HepG2 (cell line): ENCODE results near the gene GLRA1. TPM values are rescaled to one million over a fixed set of nuclear protein-coding genes. Genes with fewer than 3 reads are reported as not detected.

Experiments
- ATAC-seq: fragments of 200-7000 bp; cut with Tn5 transposase; 3 replicates; pipeline ENCODE4 v1.9.1; 2020; ENCODE audit warnings: mild to moderate bottlenecking, moderate library complexity
- BruUV-seq: library from RNA; stranded (reverse); fragments of 400-500 nt; replicated peaks from 2 replicates; lab custom pipeline; 2021; lab: Mats Ljungman, UMichigan
- CTCF ChIA-PET: fragments of 300-600 bp; formaldehyde crosslinking; extraction: SDS; loops from one replicate; lab custom pipeline; 2021; ENCODE audit warnings: low total read pairs, inconsistent platforms, low intra/inter-chr PET ratio; lab: Yijun Ruan, JAX
- POLR2A ChIA-PET: fragments of 350-600 bp; sonication (Branson Sonifier 250); formaldehyde crosslinking; loops from one replicate; lab custom pipeline; 2020; ENCODE audit warnings: antibody characterized with exemption, inconsistent platforms; lab: Yijun Ruan, JAX
- DNase-seq: peaks from one replicate; pipeline ENCODE4 v3.0.0-alpha.2; 2015; ENCODE audit warnings: low spot score
- FAIRE-seq: peaks from 3 replicates; lab custom pipeline; 2011; peaks lifted over from hg19 to GRCh38; lab: Jason Lieb, UNC
- H2AFZ ChIP-seq: one replicate; pipeline ENCODE4 v1.6.1; 2011; ENCODE audit warnings: low read length, inconsistent platforms
- H3K27ac ChIP-seq: fragments of 300-600 bp; 3 replicates; pipeline ENCODE4 v1.8.0; 2011; ENCODE audit warnings: mixed run types, mild to moderate bottlenecking, mixed read lengths, low read length, inconsistent platforms; ENCODE audit not compliant: insufficient read depth; ENCODE audit errors: extremely low read length
- H3K27me3 ChIP-seq, 2 experiments: fragments of 200-600 bp in 1 of 2; 2 replicates in 1 of 2; 3 replicates in 1 of 2; pipeline versions ENCODE4 v1.6.0 to v1.8.0; 2011; ENCODE audit warnings: low read length in 2 of 2, mild to moderate bottlenecking in 2 of 2, moderate library complexity in 2 of 2, inconsistent platforms in 1 of 2; ENCODE audit not compliant: insufficient read depth in 2 of 2, control insufficient read depth in 1 of 2
- H3K36me3 ChIP-seq, 2 experiments: fragments of 200-600 bp in 1 of 2; replicated peaks in 1 of 2; 2 replicates in 1 of 2; 3 replicates in 1 of 2; pipeline versions ENCODE4 v1.5.1 to v1.8.0; 2011; ENCODE audit warnings: low read length in 2 of 2, inconsistent platforms in 1 of 2; ENCODE audit not compliant: insufficient read depth in 2 of 2, control insufficient read depth in 1 of 2
- H3K4me1 ChIP-seq: 2 replicates; pipeline ENCODE4 v1.5.1; 2012; ENCODE audit warnings: low read length, inconsistent platforms; ENCODE audit not compliant: insufficient read depth
- H3K4me2 ChIP-seq: 2 replicates; pipeline ENCODE4 v1.6.0; 2011; ENCODE audit warnings: low read depth, low read length, inconsistent platforms
- H3K4me3 ChIP-seq, 3 experiments: fragments of 200-600 bp in 1 of 3; sonication (generic), shearing (Covaris generic) in 1 of 3; replicated peaks in 1 of 3; 2 replicates each; pipeline ENCODE4 v1.5.1; 2011 to 2016; ENCODE audit warnings: low read length in 3 of 3, inconsistent platforms in 2 of 3, low read depth in 2 of 3, mild to moderate bottlenecking in 2 of 3, control low read depth in 1 of 3, mixed read lengths in 1 of 3; ENCODE audit not compliant: insufficient read depth in 1 of 3
- H3K79me2 ChIP-seq: one replicate; pipeline ENCODE4 v1.6.1; 2011; ENCODE audit warnings: low read length, inconsistent platforms; ENCODE audit not compliant: insufficient read depth
- H3K9ac ChIP-seq: 2 replicates; pipeline ENCODE4 v1.6.0; 2011; ENCODE audit warnings: mild to moderate bottlenecking, low read depth, low read length, inconsistent platforms; ENCODE audit not compliant: insufficient read depth
- H3K9me3 ChIP-seq: 2 replicates; pipeline ENCODE4 v1.5.1; 2012; ENCODE audit warnings: mild to moderate bottlenecking, low read length
- H4K20me1 ChIP-seq: 2 replicates; pipeline ENCODE4 v1.6.0; 2011; ENCODE audit warnings: inconsistent platforms, mild to moderate bottlenecking, low read length, moderate library complexity; ENCODE audit not compliant: insufficient read depth
- CHD2 ChIP-seq: IDR thresholded peaks from 2 replicates; pipeline ENCODE4 v1.6.1; 2011; ENCODE audit warnings: low read depth, low read length, improper control_type of control experiment
- ERF ChIP-seq: IDR thresholded peaks from 2 replicates; pipeline ENCODE4 v1.6.1; 2018; ENCODE audit warnings: missing biosample characterization, missing genetic modification reagents
- FOSL1 ChIP-seq: sonication (generic); formaldehyde crosslinking; IDR thresholded peaks from 2 replicates; pipeline ENCODE4 v1.9.0; 2021; ENCODE audit warnings: missing genetic modification reagents, borderline replicate concordance
- MED13 ChIP-seq: sonication (generic); formaldehyde crosslinking; IDR thresholded peaks from 2 replicates; pipeline ENCODE4 v1.5.0; 2020; ENCODE audit warnings: missing genetic modification reagents
- MZF1 ChIP-seq: sonication (generic); formaldehyde crosslinking; IDR thresholded peaks from 2 replicates; pipeline ENCODE4 v1.8.1; 2023; ENCODE audit warnings: mild to moderate bottlenecking, missing genetic modification reagents, borderline replicate concordance
- NCOA5 ChIP-seq: sonication (generic); formaldehyde crosslinking; IDR thresholded peaks from 2 replicates; pipeline ENCODE4 v1.4.0; 2020; ENCODE audit warnings: missing genetic modification reagents
- PHB2 ChIP-seq: fragments of 450-650 bp; IDR thresholded peaks from 2 replicates; pipeline ENCODE4 v1.6.1; 2018; ENCODE audit not compliant: partially characterized antibody
- RARG ChIP-seq: sonication (generic); formaldehyde crosslinking; IDR thresholded peaks from 2 replicates; pipeline ENCODE4 v1.4.0; 2020; ENCODE audit warnings: low read depth, mild to moderate bottlenecking, missing genetic modification reagents
- RFX1 ChIP-seq: fragments of 450-650 bp; IDR thresholded peaks from 2 replicates; pipeline ENCODE4 v1.6.1; 2017
- RFXAP ChIP-seq: sonication (generic); formaldehyde crosslinking; IDR thresholded peaks from 2 replicates; pipeline ENCODE4 v1.4.0; 2020; ENCODE audit warnings: missing genetic modification reagents, borderline replicate concordance
- TCF7 ChIP-seq: sonication (generic); IDR thresholded peaks from 2 replicates; pipeline ENCODE4 v1.6.1; 2016; ENCODE audit warnings: antibody characterized with exemption, low read depth
- ZBTB26 ChIP-seq: IDR thresholded peaks from 2 replicates; pipeline ENCODE4 v1.6.1; 2016; ENCODE audit warnings: missing compliant biosample characterization, missing genetic modification reagents, borderline replicate concordance
- ZNF281 ChIP-seq: sonication (generic); formaldehyde crosslinking; IDR thresholded peaks from 2 replicates; pipeline ENCODE4 v1.4.0; 2020; ENCODE audit warnings: missing genetic modification reagents, borderline replicate concordance
- ZNF33B ChIP-seq: sonication (generic); formaldehyde crosslinking; IDR thresholded peaks from 2 replicates; pipeline ENCODE4 v1.5.1; 2020; ENCODE audit warnings: mild to moderate bottlenecking, missing genetic modification reagents
- ZSCAN22 ChIP-seq: sonication (generic); formaldehyde crosslinking; IDR thresholded peaks from 2 replicates; pipeline ENCODE4 v1.4.0; 2020; ENCODE audit warnings: mild to moderate bottlenecking, missing genetic modification reagents
- WGBS: methylation state at CpG from one replicate; pipeline ENCODE4 v1.1.6; 2017; ENCODE audit warnings: low lambda C conversion rate; 5-methylcytosine and 5-hydroxymethylcytosine counted together
- in situ Hi-C: cut with HindIII; loops from 2 replicates; pipeline ENCODE4 v1.10.0; 2017; ENCODE audit warnings: low pct_unique_long_range_greater_than_20kb; ENCODE audit not compliant: extremely low pct_ligation_motif_present
- intact Hi-C: fragments of 100-400 bp; cut with micrococcal nuclease; formaldehyde crosslinking; loops from one replicate; pipeline ENCODE4 v1.10.0; 2022; ENCODE audit not compliant: unreplicated experiment
- polyA plus RNA-seq, 8 experiments: library from polyadenylated mRNA; depleted of rRNA in 3 of 8; stranded (reverse) in 7 of 8; unstranded in 1 of 8; fragments of >200 nt; fragmentation: Illumina TruSeq in 4 of 8; extraction: Trizol in 4 of 8; gene quantifications; 2 replicates each; pipeline versions ENCODE4 v1.2.1 to v1.2.3, GENCODE V29; 2011 to 2016; ENCODE audit warnings: low read depth in 4 of 8, missing spikeins in 1 of 8, mixed read lengths in 1 of 8; ENCODE audit not compliant: insufficient read depth in 1 of 8
- total RNA-seq, 5 experiments: library from RNA; depleted of rRNA; stranded (reverse); fragments of >200 nt; fragmentation: Illumina TruSeq; extraction: Trizol; gene quantifications; 2 replicates each; pipeline ENCODE4 v1.2.3, GENCODE V29; 2016; ENCODE audit warnings: low read depth in 1 of 5

GLRA1 gene
- total and polyA plus RNA-seq, 2 of the 13 experiments (the other 11 are each of a cell fraction or from before 2014, with no cell fraction given): not detected

- FAIRE-seq: no peak
- no peaks in the 10 kb centered on the region for H3K79me2 ChIP-seq
- POLR2A ChIA-PET: no interaction called here
Observed at GRCh38 chr5:151892393-151892792, 32.3 kb downstream of the GLRA1 start.

More at GRCh38 chr5:151892393-151892792, 32.3 kb downstream of the GLRA1 start:
- H4K20me1 ChIP-seq: no peaks in the 10 kb centered on the region
- no peaks in the 10 kb centered on the region for H3K36me3 ChIP-seq
- no peak overlapping the region for H3K4me2 ChIP-seq
- no TSS peak for BruUV-seq
- no peak overlapping the region for H3K27ac ChIP-seq
- H3K9ac ChIP-seq: no peak overlapping the region
- in situ Hi-C loops (no loop called here), intact Hi-C loops (no loop called here)
- 48% methylated on average over 4 of the region's 4 CpGs for WGBS
- no peak for ATAC-seq
- no peak for DNase-seq
- H2AFZ ChIP-seq: no peak overlapping the region
- H3K4me3 ChIP-seq: no peak overlapping the region
- CTCF ChIA-PET: no interaction called here
- no peaks in the 10 kb centered on the region for H3K27me3 ChIP-seq
- no peaks in the 10 kb centered on the region for H3K4me1 ChIP-seq
- H3K9me3 ChIP-seq: no peaks in the 10 kb centered on the region
- TF ChIP-seq MZF1 (CRISPR knock-in tag) (no peak), ZSCAN22 (CRISPR knock-in tag) (no peak), RFX1 (no peak), ZBTB26 (no peak), RFXAP (no peak), ERF (CRISPR knock-in tag) (no peak), FOSL1 (CRISPR knock-in tag) (no peak), CHD2 (no peak), MED13 (CRISPR knock-in tag) (no peak), ZNF33B (CRISPR knock-in tag) (no peak), PHB2 (no peak), TCF7 (no peak), ZNF281 (CRISPR knock-in tag) (no peak), RARG (CRISPR knock-in tag) (no peak), NCOA5 (CRISPR knock-in tag) (no peak)
